Osteoblast (primary cell): ENCODE measurements around the gene B3GNT3. TPM values are rescaled to one million over a fixed set of nuclear protein-coding genes. Genes with fewer than 3 reads are reported as not detected.
A peak's percentile ranks its signal among the peaks of the same experiment; 100 is the strongest.

Source experiments
- DNase-seq: peaks from one replicate; pipeline ENCODE4 v3.0.0; 2011; ENCODE audit warnings: low spot score, mixed read lengths; ENCODE audit not compliant: insufficient read length; ENCODE audit errors: missing footprints
- H2AFZ ChIP-seq: 2 replicates; pipeline ENCODE4 v1.6.0; 2011; ENCODE audit warnings: mild to moderate bottlenecking, low read length
- H3K27ac ChIP-seq: 2 replicates; pipeline ENCODE4 v1.5.1; 2011; ENCODE audit warnings: mild to moderate bottlenecking, low read depth, low read length, moderate library complexity
- H3K27me3 ChIP-seq: 2 replicates; pipeline ENCODE4 v1.6.0; 2012; ENCODE audit warnings: mild to moderate bottlenecking, control low read depth, inconsistent platforms, low read length, moderate library complexity; ENCODE audit not compliant: insufficient read depth
- H3K36me3 ChIP-seq: 2 replicates; pipeline ENCODE4 v1.5.1; 2011; ENCODE audit warnings: mild to moderate bottlenecking, low read length, control low read depth, moderate library complexity; ENCODE audit not compliant: insufficient read depth
- H3K4me1 ChIP-seq: 2 replicates; pipeline ENCODE4 v1.5.1; 2011; ENCODE audit warnings: mild to moderate bottlenecking, low read length, control low read depth, moderate library complexity; ENCODE audit not compliant: insufficient read depth
- H3K4me2 ChIP-seq: 2 replicates; pipeline ENCODE4 v1.6.0; 2011; ENCODE audit warnings: mild to moderate bottlenecking, low read length; ENCODE audit not compliant: insufficient read depth
- H3K4me3 ChIP-seq: fragments of 200-600 bp; sonication (generic); 3 replicates; pipeline ENCODE4 v1.5.1; 2012; ENCODE audit warnings: mild to moderate bottlenecking, low read length, inconsistent platforms; ENCODE audit not compliant: insufficient read depth
- H3K79me2 ChIP-seq: 2 replicates; pipeline ENCODE4 v1.6.0; 2012; ENCODE audit warnings: mild to moderate bottlenecking, low read length, control low read depth, inconsistent platforms; ENCODE audit not compliant: insufficient read depth
- H3K9me3 ChIP-seq: 2 replicates; pipeline ENCODE4 v1.5.1; 2011; ENCODE audit warnings: low read depth, low read length, control low read depth
- H4K20me1 ChIP-seq: 2 replicates; pipeline ENCODE4 v1.6.0; 2012; ENCODE audit warnings: mild to moderate bottlenecking, low read length, control low read depth; ENCODE audit not compliant: insufficient read depth
- total RNA-seq: library from RNA; depleted of rRNA; stranded (reverse); fragments of >200 nt; gene quantifications from 2 replicates; pipeline ENCODE4 v1.2.3, GENCODE V29; 2012
- TF ChIP-seq, protein P1 (sequence below): IDR thresholded peaks from 2 replicates; pipeline ENCODE4 v1.5.1; 2011; ENCODE audit warnings: mild to moderate bottlenecking, low read depth, low read length, moderate library complexity; ENCODE audit errors: extremely low read depth

Gene B3GNT3
- total RNA-seq, 1 donor, result not detected

DNA sequence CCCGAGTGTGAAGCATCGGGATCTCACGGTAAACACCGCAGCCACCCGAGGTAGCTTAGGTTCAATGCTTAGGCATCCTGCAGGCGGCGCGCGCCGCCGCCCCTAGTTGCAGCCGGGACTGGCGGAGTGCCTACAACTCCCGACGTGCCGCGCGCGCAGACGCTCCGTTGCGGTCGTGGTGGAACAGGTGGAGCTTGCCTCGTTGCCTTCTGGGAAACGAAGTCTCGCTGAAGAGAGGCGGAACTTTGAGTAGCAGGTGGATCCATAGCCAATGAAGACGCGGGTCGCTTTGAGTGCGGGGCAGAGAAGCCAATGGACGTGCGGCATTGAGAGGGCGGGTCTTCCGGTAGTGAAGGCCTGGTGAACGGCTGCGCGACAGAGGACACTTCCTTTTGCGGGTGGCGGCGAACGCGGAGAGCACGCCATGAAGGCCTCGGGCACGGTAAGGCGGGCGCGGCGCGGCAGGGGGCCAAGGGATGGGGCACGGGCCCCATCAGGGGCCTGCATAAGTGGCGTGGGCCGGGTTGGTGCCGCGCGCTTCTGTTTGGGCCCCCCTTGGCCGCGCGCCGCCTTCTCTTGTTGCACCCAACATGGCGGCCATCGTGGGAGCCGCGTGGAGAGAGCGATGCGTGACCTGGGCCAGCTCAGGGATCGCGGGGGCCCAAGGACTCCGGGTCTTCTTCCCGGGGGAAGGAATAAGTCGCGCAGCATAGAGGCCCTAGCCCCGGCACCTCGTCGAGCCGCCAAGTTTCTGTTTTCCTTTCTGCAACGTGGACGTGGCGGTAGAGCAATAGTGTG is 64.8 kb downstream of the B3GNT3 start, which contains the start of gene RPL18A:
Gene RPL18A, plus strand, starts transcription at position 378 of the 798 bp plus-strand sequence. Its CDS starts 47 bp downstream, at position 425.
- DNase-seq, result peak; percentile 99
- Histone ChIP-seq H3K36me3 (peaks cover 36% of the 10 kb centered on the region), H3K4me2 (peak within 1 kb of the TSS; percentile 88), H3K27ac (peak within 1 kb of the TSS; percentile 90), H3K27me3 (no peaks in the 10 kb centered on the region), H3K9me3 (no peaks in the 10 kb centered on the region), H4K20me1 (peaks cover 44% of the 10 kb centered on the region), H3K4me3 (peak within 1 kb of the TSS; percentile 100), H3K4me1 (peaks cover 16% of the 10 kb centered on the region), H2AFZ (peak within 1 kb of the TSS; percentile 92), H3K79me2 (peaks cover 34% of the 10 kb centered on the region)
- TF ChIP-seq, protein P1, sequence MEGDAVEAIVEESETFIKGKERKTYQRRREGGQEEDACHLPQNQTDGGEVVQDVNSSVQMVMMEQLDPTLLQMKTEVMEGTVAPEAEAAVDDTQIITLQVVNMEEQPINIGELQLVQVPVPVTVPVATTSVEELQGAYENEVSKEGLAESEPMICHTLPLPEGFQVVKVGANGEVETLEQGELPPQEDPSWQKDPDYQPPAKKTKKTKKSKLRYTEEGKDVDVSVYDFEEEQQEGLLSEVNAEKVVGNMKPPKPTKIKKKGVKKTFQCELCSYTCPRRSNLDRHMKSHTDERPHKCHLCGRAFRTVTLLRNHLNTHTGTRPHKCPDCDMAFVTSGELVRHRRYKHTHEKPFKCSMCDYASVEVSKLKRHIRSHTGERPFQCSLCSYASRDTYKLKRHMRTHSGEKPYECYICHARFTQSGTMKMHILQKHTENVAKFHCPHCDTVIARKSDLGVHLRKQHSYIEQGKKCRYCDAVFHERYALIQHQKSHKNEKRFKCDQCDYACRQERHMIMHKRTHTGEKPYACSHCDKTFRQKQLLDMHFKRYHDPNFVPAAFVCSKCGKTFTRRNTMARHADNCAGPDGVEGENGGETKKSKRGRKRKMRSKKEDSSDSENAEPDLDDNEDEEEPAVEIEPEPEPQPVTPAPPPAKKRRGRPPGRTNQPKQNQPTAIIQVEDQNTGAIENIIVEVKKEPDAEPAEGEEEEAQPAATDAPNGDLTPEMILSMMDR, result peak; percentile 87

GRCh38 chr19:17860331-17860992 is 65.5 kb downstream of the B3GNT3 start:
- Histone ChIP-seq H3K79me2 (peaks cover 34% of the 10 kb centered on the region), H3K4me2 (peak overlapping the region; percentile 87), H4K20me1 (peaks cover 47% of the 10 kb centered on the region), H3K4me3 (peak overlapping the region; percentile 100), H2AFZ (peak overlapping the region; percentile 45), H3K4me1 (peaks cover 16% of the 10 kb centered on the region), H3K36me3 (peaks cover 36% of the 10 kb centered on the region), H3K27me3 (no peaks in the 10 kb centered on the region), H3K27ac (peak overlapping the region; percentile 90), H3K9me3 (no peaks in the 10 kb centered on the region)
- peak; percentile 78 for DNase-seq
- TF ChIP-seq, protein P1, result no peak

DNA sequence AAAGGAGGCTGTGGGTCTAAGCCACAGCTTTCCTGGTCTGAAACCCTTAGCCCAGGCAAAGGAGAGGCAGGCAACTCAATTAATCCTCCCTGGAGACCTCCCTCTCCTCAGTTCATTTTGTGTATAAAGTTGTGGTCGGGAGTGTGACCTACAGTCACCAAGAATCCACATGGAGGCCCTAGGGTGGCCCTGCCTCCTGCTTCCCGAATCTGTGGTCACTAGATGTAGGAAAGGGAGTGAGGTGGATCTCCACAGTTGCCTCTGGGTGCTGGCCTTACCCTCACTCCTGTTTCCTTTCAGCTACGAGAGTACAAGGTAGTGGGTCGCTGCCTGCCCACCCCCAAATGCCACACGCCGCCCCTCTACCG is 66.0 kb downstream of the B3GNT3 start:
- H3K4me3 ChIP-seq, result peak overlapping the region; percentile 100
- no peak overlapping the region for H2AFZ ChIP-seq
- peaks cover 34% of the 10 kb centered on the region for H3K79me2 ChIP-seq
- H3K4me2 ChIP-seq, result peak overlapping the region; percentile 87
- peaks cover 36% of the 10 kb centered on the region for H3K36me3 ChIP-seq
- TF ChIP-seq, protein P1, result no peak
- H3K4me1 ChIP-seq, result peaks cover 16% of the 10 kb centered on the region
- peaks cover 49% of the 10 kb centered on the region for H4K20me1 ChIP-seq
- H3K27ac ChIP-seq, result peak overlapping the region; percentile 90
- no peaks in the 10 kb centered on the region for H3K9me3 ChIP-seq
- no peaks in the 10 kb centered on the region for H3K27me3 ChIP-seq
- DNase-seq, result peak; percentile 74
